ENCODE measurements around the gene TAF9.

GRCh38 chr5:69368458-69369339 is 621 bp downstream of the TAF9 start:
- TF ChIP-seq, protein P1, sequence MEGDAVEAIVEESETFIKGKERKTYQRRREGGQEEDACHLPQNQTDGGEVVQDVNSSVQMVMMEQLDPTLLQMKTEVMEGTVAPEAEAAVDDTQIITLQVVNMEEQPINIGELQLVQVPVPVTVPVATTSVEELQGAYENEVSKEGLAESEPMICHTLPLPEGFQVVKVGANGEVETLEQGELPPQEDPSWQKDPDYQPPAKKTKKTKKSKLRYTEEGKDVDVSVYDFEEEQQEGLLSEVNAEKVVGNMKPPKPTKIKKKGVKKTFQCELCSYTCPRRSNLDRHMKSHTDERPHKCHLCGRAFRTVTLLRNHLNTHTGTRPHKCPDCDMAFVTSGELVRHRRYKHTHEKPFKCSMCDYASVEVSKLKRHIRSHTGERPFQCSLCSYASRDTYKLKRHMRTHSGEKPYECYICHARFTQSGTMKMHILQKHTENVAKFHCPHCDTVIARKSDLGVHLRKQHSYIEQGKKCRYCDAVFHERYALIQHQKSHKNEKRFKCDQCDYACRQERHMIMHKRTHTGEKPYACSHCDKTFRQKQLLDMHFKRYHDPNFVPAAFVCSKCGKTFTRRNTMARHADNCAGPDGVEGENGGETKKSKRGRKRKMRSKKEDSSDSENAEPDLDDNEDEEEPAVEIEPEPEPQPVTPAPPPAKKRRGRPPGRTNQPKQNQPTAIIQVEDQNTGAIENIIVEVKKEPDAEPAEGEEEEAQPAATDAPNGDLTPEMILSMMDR (IDR thresholded peaks at IDR 0.05): no peak
- no peak for TF ChIP-seq POLR2AphosphoS5 (IDR thresholded peaks at IDR 0.05)

All from stomach (tissue), 4 donors.